Panc1 (cell line): ENCODE data around the gene CREM. TPM values are rescaled to one million over a fixed set of nuclear protein-coding genes. Genes with fewer than 3 reads are reported as not detected.
A peak's percentile ranks its signal among the peaks of the same experiment; 100 is the strongest.

Experiments used
- ATAC-seq: fragments of 200-7000 bp; cut with Tn5 transposase; 2 replicates; pipeline ENCODE4 v1.9.1; 2020; ENCODE audit warnings: mild to moderate bottlenecking, moderate library complexity
- BruUV-seq: library from RNA; stranded (reverse); fragments of 400-500 nt; replicated peaks from 2 replicates; lab custom pipeline; 2021; lab: Mats Ljungman, UMichigan
- CTCF ChIA-PET: fragments of 300-600 bp; sonication (Branson Sonifier 250); formaldehyde crosslinking; loops from one replicate; lab custom pipeline; 2022; ENCODE audit warnings: antibody characterized with exemption; lab: Charles Lee
- POLR2A ChIA-PET: fragments of 300-600 bp; sonication (Branson Sonifier 250); formaldehyde crosslinking; loops from one replicate; lab custom pipeline; 2022; ENCODE audit warnings: antibody characterized with exemption; lab: Charles Lee
- DNase-seq: peaks from one replicate; pipeline ENCODE4 v3.0.0-alpha.2; 2010; ENCODE audit warnings: low read depth, low spot score
- H3K27ac ChIP-seq: 2 replicates; pipeline ENCODE4 v1.5.1; 2011; ENCODE audit warnings: mild to moderate bottlenecking, low read length, inconsistent platforms
- H3K27me3 ChIP-seq: fragments of 200-500 bp; sonication (Bioruptor generic); 2 replicates; pipeline ENCODE4 v1.6.0; 2014; ENCODE audit warnings: low read length, inconsistent platforms; ENCODE audit not compliant: control insufficient read depth, insufficient read depth
- H3K36me3 ChIP-seq: fragments of 200-500 bp; sonication (Bioruptor generic); 2 replicates; pipeline ENCODE4 v1.5.1; 2014; ENCODE audit warnings: inconsistent platforms, mild to moderate bottlenecking, low read length, moderate library complexity; ENCODE audit not compliant: control insufficient read depth, insufficient read depth
- H3K4me1 ChIP-seq: 2 replicates; pipeline ENCODE4 v1.5.1; 2011; ENCODE audit warnings: inconsistent platforms, mild to moderate bottlenecking, low read length, moderate library complexity; ENCODE audit not compliant: control insufficient read depth, insufficient read depth
- H3K4me3 ChIP-seq, 2 experiments: 2 replicates each; pipeline ENCODE4 v1.5.1; 2011 to 2012; ENCODE audit warnings: low read depth in 2 of 2, low read length in 2 of 2, mild to moderate bottlenecking in 2 of 2, inconsistent platforms in 1 of 2, moderate library complexity in 1 of 2
- H3K9me3 ChIP-seq: fragments of 200-500 bp; sonication (Bioruptor generic); 2 replicates; pipeline ENCODE4 v1.5.1; 2014; ENCODE audit warnings: low read depth, mild to moderate bottlenecking, inconsistent platforms, low read length, moderate library complexity; ENCODE audit not compliant: control insufficient read depth, insufficient read depth
- POLR2AphosphoS5 ChIP-seq: IDR thresholded peaks from 2 replicates; pipeline ENCODE4 v1.6.1; 2012; ENCODE audit warnings: mild to moderate bottlenecking, low read depth, low read length, moderate library complexity
- REST ChIP-seq, 2 experiments: IDR thresholded peaks; 2 replicates each; pipeline ENCODE4 v1.6.1; 2011 to 2012; ENCODE audit warnings: low read depth in 2 of 2, control low read depth in 1 of 2, low read length in 1 of 2, mild to moderate bottlenecking in 1 of 2, moderate library complexity in 1 of 2; ENCODE audit not compliant: insufficient read depth in 1 of 2
- SIN3A ChIP-seq: IDR thresholded peaks from 2 replicates; pipeline ENCODE4 v1.6.1; 2012; ENCODE audit warnings: low read depth, mild to moderate bottlenecking, low read length, moderate library complexity, borderline replicate concordance; ENCODE audit not compliant: insufficient read depth
- TCF7L2 ChIP-seq: IDR thresholded peaks from 2 replicates; pipeline ENCODE4 v1.6.1; 2011; ENCODE audit warnings: mild to moderate bottlenecking, low read depth, low read length, inconsistent platforms
- in situ Hi-C: cut with HindIII; loops from 2 replicates; pipeline ENCODE4 v1.10.0; 2016; ENCODE audit warnings: low sequenced_read_pairs, low pct_unique_long_range_greater_than_20kb
- intact Hi-C: fragments of 100-400 bp; cut with micrococcal nuclease; formaldehyde crosslinking; loops from one replicate; pipeline ENCODE4 v1.10.0; 2022; ENCODE audit not compliant: unreplicated experiment
- total RNA-seq: library from RNA; stranded (reverse); gene quantifications from one replicate; pipeline ENCODE4 v1.2.1, GENCODE V29; 2021; ENCODE audit not compliant: unreplicated experiment
- TF ChIP-seq, protein P1 (sequence below): fragments of 450-650 bp; IDR thresholded peaks from 2 replicates; pipeline ENCODE4 v1.5.1; 2017; ENCODE audit warnings: mild to moderate bottlenecking

The CREM gene
- total RNA-seq, 1 experiment from 2014 or later: 13.7 TPM

DNA sequence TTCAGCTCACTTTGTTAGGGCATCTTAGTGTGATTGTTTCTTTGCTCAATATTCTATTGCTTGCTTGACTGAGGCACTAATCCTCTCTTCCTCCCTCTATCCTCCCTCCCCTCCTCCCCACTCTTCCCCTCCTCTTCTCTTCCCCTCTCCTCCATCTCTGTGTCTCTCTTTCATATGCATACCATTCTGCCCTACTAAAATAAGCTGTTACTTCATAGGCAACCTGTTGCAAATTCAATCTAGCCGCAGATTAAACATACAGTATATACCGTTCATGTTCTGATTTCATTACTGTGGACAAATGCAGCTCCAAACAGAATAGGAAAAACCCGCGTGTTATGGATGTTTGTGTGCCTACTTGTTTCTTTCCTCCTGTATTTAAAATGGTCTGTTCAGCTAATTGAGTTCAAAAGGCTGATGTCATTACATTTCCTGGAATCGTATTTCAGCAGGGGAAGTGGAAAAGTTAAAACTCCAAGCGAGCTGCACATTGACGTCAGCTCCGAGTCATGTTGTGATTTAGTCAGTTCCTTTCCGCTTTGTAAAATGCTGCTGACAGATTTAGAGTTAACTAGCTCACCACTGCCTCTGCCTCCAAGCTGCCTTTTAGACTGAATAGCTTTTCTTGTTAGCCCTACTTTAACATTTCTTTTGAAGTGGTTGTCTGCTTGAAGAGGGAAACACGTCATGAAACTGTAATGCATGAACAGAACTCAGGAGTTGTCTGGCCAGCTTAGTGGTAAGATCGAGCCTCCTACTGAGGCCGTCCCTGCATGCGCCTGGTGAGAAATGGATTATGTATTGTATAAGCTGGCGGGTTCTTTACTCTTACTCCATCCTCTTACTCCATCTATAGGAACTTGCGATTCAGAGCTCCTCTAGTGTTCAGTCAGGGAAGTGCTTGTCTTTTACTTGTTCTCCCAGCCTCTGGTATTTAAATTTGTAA is 69.0 kb downstream of the CREM start:
- TF ChIP-seq, protein P1, sequence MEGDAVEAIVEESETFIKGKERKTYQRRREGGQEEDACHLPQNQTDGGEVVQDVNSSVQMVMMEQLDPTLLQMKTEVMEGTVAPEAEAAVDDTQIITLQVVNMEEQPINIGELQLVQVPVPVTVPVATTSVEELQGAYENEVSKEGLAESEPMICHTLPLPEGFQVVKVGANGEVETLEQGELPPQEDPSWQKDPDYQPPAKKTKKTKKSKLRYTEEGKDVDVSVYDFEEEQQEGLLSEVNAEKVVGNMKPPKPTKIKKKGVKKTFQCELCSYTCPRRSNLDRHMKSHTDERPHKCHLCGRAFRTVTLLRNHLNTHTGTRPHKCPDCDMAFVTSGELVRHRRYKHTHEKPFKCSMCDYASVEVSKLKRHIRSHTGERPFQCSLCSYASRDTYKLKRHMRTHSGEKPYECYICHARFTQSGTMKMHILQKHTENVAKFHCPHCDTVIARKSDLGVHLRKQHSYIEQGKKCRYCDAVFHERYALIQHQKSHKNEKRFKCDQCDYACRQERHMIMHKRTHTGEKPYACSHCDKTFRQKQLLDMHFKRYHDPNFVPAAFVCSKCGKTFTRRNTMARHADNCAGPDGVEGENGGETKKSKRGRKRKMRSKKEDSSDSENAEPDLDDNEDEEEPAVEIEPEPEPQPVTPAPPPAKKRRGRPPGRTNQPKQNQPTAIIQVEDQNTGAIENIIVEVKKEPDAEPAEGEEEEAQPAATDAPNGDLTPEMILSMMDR: peak; percentile 81
- TF ChIP-seq TCF7L2 (peak; percentile 43; the same call in 1 of the 2 replicates), POLR2AphosphoS5 (no peak)
- no TSS peak for BruUV-seq
- POLR2A ChIA-PET: interaction anchor here (0.5 to 1.0 kb wide), 4 partner anchors 8 to 69 kb away, joined by 3 to 14 read pairs (median 6); partner anchors contain the start of gene CREM

DNA sequence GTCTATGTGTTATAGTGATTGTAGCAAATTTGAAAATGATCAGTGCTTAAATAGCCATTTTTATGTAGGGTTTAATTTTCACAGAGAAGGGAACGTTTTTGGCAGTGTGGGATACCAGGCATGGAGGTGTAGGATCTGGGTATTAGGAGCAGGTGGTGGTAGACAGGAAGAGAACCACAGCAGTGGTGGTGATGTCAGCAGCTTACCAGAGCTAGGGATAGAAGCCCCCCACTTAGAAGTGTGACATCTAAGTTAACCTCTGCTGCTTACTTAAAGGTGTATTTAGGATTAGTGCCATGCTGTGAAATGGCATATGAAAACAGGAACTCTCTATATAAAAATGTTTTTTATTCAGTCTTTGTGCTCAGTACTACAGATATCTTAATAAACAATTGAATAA is 73.8 kb downstream of the CREM start:
- ATAC-seq: no peak

More for the DNA sequence above, 69.0 kb downstream of the CREM start:
- peak overlapping the region; percentile 68 for H3K27ac ChIP-seq
- CTCF ChIA-PET: interaction anchor here (0.5 to 1.5 kb wide), 7 partner anchors 10 to 380 kb away, joined by 3 to 9 read pairs (median 4); partner anchors contain the start of gene CREM
- in situ Hi-C loops (no loop called here), intact Hi-C loops (loop anchor here (2.0 kb wide), 1 partner anchor 69 kb away; the partner anchor contains the start of gene CREM)
- peak; percentile 93 for DNase-seq
- no peaks in the 10 kb centered on the region for H3K27me3 ChIP-seq
- H3K4me3 ChIP-seq: peak overlapping the region; percentile 45 to 58
- no peaks in the 10 kb centered on the region for H3K36me3 ChIP-seq
- H3K4me1 ChIP-seq: peaks cover 4% of the 10 kb centered on the region
- no peaks in the 10 kb centered on the region for H3K9me3 ChIP-seq
- peak; percentile 96 for ATAC-seq

More for the DNA sequence above, 73.8 kb downstream of the CREM start:
- Histone ChIP-seq H3K4me1 (peaks cover under 1% of the 10 kb centered on the region), H3K4me3 (no peak overlapping the region), H3K36me3 (no peaks in the 10 kb centered on the region), H3K9me3 (no peaks in the 10 kb centered on the region), H3K27me3 (no peaks in the 10 kb centered on the region), H3K27ac (no peak overlapping the region)
- in situ Hi-C loops: no loop called here
- no peak for TF ChIP-seq REST (IDR thresholded peaks at IDR 0.05; ENCODE audit: insufficient read depth in 1 of 2, low read depth in 2 of 2, low read length in 1 of 2)
- TF ChIP-seq, protein P1: no peak
- TF ChIP-seq TCF7L2: no peak
- no peak for TF ChIP-seq POLR2AphosphoS5
- no peak for TF ChIP-seq SIN3A
- BruUV-seq: no TSS peak
- POLR2A ChIA-PET: no interaction called here
- CTCF ChIA-PET: no interaction called here
- DNase-seq: no peak
- intact Hi-C loops: no loop called here
